GM18508 (cell line): ENCODE measurements around the gene LARP4.
"Not testable (repeated sequence)": the region's sequence is repeated elsewhere in the genome, so short reads cannot be mapped to it uniquely, and the experiment has no call there.

Experiments
- ATAC-seq: cut with Tn5 transposase; IDR thresholded peaks from one replicate; pipeline ENCODE4 v1.9.1; 2021; ENCODE audit warnings: moderate number of reproducible peaks; ENCODE audit not compliant: insufficient read depth, unreplicated experiment

LARP4 gene

GRCh38 chr12:50467439-50467838 lies 66.8 kb downstream of the LARP4 start:
- no peak for ATAC-seq

GRCh38 chr12:50477241-50477832 lies 76.7 kb downstream of the LARP4 start:
- ATAC-seq, result no peak

- no peak for ATAC-seq
These were observed 81.9 kb downstream of the LARP4 start for GRCh38 chr12:50482571-50482970.

GRCh38 chr12:50483488-50483887 lies 82.8 kb downstream of the LARP4 start:
- no peak for ATAC-seq

- ATAC-seq, result no peak
These were observed 88.1 kb downstream of the LARP4 start for GRCh38 chr12:50488801-50489200.

GRCh38 chr12:50498119-50498518 lies 97.4 kb downstream of the LARP4 start:
- not testable (repeated sequence) for ATAC-seq

- ATAC-seq, result peak; percentile 39
These were observed 104.4 kb downstream of the LARP4 start, which contains the start of gene DIP2B for GRCh38 chr12:50504798-50505674. Gene DIP2B, plus strand, starts transcription at chr12:50504985. Its CDS starts 156 bp downstream, at chr12:50505141.

GRCh38 chr12:50505675-50506530 lies 105.2 kb downstream of the LARP4 start:
- ATAC-seq, result no peak

GRCh38 chr12:50506753-50507473 lies 106.2 kb downstream of the LARP4 start:
- no peak for ATAC-seq

- no peak for ATAC-seq
These were observed 106.8 kb downstream of the LARP4 start for GRCh38 chr12:50507474-50507838.

GRCh38 chr12:50507930-50508329 lies 107.2 kb downstream of the LARP4 start:
- ATAC-seq, result no peak

- no peak for ATAC-seq
These were observed 107.7 kb downstream of the LARP4 start for GRCh38 chr12:50508414-50508813.

- ATAC-seq, result no peak
These were observed 108.4 kb downstream of the LARP4 start for GRCh38 chr12:50508970-50509663.

- ATAC-seq, result no peak
These were observed 114.0 kb downstream of the LARP4 start for GRCh38 chr12:50514526-50515276.

GRCh38 chr12:50515587-50515986 lies 114.9 kb downstream of the LARP4 start:
- no peak for ATAC-seq

GRCh38 chr12:50517421-50518048 lies 116.8 kb downstream of the LARP4 start:
- ATAC-seq, result no peak

- no peak for ATAC-seq
These were observed 117.4 kb downstream of the LARP4 start for GRCh38 chr12:50518090-50518489.

- ATAC-seq, result no peak
These were observed 118.7 kb downstream of the LARP4 start for GRCh38 chr12:50519353-50519752.
